ENCODE results near the gene LTF. TPM values are rescaled to one million over a fixed set of nuclear protein-coding genes. Genes with fewer than 3 reads are reported as not detected.

LTF gene
- total RNA-seq, 6 experiments from 2014 or later: 0.19 to 3.6 (median 2.0) TPM

GRCh38 chr3:46399557-46399956, 65.1 kb downstream of the LTF start:
- H3K4me1 ChIP-seq: no peaks in the 10 kb centered on the region
- 43% methylated on average over 2 of the region's 2 CpGs for WGBS (ENCODE audit: insufficient coverage, low coverage, low lambda C conversion rate, missing lambda C conversion rate)
- H3K36me3 ChIP-seq: no peaks in the 10 kb centered on the region
- no peak for TF ChIP-seq POLR2A (IDR thresholded peaks at IDR 0.05)
- no peak for TF ChIP-seq CTCF (IDR thresholded peaks at IDR 0.05)
- DNase-seq (no peak), ATAC-seq (peak in 1 of 4 donors; percentile 23)
- intact Hi-C loops (cut with DNase I): no loop called here
- no peak overlapping the region for H3K4me3 ChIP-seq
- no peaks in the 10 kb centered on the region for H3K27me3 ChIP-seq
- H3K9me3 ChIP-seq: no peaks in the 10 kb centered on the region
- no peak overlapping the region for H3K27ac ChIP-seq

GRCh38 chr3:46399098-46399497, 65.6 kb downstream of the LTF start:
- DNase-seq: no peak
- Histone ChIP-seq H3K4me3 (no peak overlapping the region), H3K36me3 (no peaks in the 10 kb centered on the region), H3K27me3 (no peaks in the 10 kb centered on the region), H3K4me1 (no peaks in the 10 kb centered on the region), H3K9me3 (no peaks in the 10 kb centered on the region), H3K27ac (no peak overlapping the region)
- intact Hi-C loops (cut with DNase I): no loop called here
- TF ChIP-seq CTCF (IDR thresholded peaks at IDR 0.05) (no peak), POLR2A (IDR thresholded peaks at IDR 0.05) (no peak)
- no peak for ATAC-seq
- WGBS (ENCODE audit: insufficient coverage, low coverage, low lambda C conversion rate, missing lambda C conversion rate): 64% methylated on average over 2 of the region's 2 CpGs

- 70% methylated on average over 5 of the region's 6 CpGs for WGBS (ENCODE audit: insufficient coverage, low coverage, low lambda C conversion rate, missing lambda C conversion rate)
- no peak for DNase-seq
- Histone ChIP-seq H3K36me3 (no peaks in the 10 kb centered on the region), H3K27ac (no peak overlapping the region), H3K4me3 (no peak overlapping the region), H3K4me1 (peaks cover 0 to 5% (median 0%) of the 10 kb centered on the region in 4 donors), H3K9me3 (no peaks in the 10 kb centered on the region), H3K27me3 (no peaks in the 10 kb centered on the region)
- intact Hi-C loops (cut with DNase I): no loop called here
- ATAC-seq: no peak
- TF ChIP-seq CTCF (IDR thresholded peaks at IDR 0.05) (no peak), POLR2A (IDR thresholded peaks at IDR 0.05) (no peak)
These were observed 66.3 kb downstream of the LTF start for GRCh38 chr3:46398186-46398955.

GRCh38 chr3:46397111-46397510, 67.6 kb downstream of the LTF start:
- Histone ChIP-seq H3K27me3 (no peaks in the 10 kb centered on the region), H3K36me3 (no peaks in the 10 kb centered on the region), H3K4me1 (peaks cover 0 to 7% (median 0%) of the 10 kb centered on the region in 4 donors), H3K9me3 (no peaks in the 10 kb centered on the region), H3K27ac (no peak overlapping the region), H3K4me3 (no peak overlapping the region)
- intact Hi-C loops (cut with DNase I): no loop called here
- ATAC-seq: no peak
- 100% methylated on average over 2 of the region's 7 CpGs for WGBS (ENCODE audit: insufficient coverage, low coverage, low lambda C conversion rate, missing lambda C conversion rate)
- TF ChIP-seq POLR2A (IDR thresholded peaks at IDR 0.05) (no peak), CTCF (IDR thresholded peaks at IDR 0.05) (no peak)
- DNase-seq: no peak

Measured in right lobe of liver (tissue), 6 donors.